GM19467 (cell line): ENCODE measurements around the gene PLCB1.

ENCODE experiments used
- ATAC-seq: cut with Tn5 transposase; IDR thresholded peaks from one replicate; pipeline ENCODE4 v1.9.1; 2021; ENCODE audit warnings: mild to moderate bottlenecking, moderate library complexity; ENCODE audit not compliant: unreplicated experiment

PLCB1 gene

DNA sequence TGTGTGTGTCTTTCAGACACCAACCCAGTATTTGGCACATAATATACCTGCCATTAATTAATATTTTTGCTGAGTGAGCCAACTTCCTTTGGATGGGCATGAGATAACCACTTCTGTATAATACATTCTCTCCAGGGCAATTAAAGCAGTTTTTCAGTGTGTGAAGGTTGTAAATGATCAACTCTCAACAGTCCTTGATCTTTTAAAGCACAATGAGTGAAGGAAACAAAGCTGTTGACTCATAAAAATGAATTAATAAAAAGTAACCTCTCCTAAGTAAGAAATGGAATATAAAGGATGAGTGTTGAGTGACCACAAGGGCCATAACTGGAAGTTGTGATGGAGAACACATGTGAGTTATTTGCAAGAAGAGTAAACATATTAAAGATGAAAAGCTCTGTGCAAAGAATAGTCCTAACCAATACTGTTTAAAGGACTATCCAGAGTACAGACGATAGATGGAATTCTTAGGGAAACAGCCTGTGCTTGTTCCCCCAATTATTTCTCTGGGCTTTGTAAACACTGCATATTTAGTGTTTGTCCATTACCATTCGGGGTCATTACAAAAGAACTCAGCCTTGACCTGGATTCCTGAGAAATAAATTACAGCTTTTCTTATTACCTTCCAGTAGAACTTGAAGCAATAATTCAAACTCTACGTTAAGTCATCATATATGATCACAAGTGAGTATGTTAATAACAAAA is 446.2 kb downstream of the PLCB1 start:
- ATAC-seq = no peak

DNA sequence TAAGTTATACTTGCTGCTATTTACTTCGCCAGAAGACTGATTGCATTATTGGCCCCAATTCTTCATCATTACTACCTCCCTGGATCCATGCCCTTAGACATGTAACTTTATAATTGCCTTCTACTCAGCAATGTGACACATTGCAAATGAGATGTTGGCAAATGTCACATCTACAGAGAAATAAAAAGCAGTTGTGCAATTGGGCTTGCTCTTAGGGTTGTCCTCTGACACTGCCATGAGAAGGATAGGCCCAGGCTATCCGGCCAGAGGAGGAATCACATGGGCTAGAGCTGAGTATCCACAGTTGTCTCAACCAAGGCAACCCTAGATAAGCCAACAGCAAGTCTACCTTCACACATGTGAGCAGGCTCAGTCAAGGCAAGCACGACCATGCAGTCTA is 447.0 kb downstream of the PLCB1 start:
- ATAC-seq = no peak

DNA sequence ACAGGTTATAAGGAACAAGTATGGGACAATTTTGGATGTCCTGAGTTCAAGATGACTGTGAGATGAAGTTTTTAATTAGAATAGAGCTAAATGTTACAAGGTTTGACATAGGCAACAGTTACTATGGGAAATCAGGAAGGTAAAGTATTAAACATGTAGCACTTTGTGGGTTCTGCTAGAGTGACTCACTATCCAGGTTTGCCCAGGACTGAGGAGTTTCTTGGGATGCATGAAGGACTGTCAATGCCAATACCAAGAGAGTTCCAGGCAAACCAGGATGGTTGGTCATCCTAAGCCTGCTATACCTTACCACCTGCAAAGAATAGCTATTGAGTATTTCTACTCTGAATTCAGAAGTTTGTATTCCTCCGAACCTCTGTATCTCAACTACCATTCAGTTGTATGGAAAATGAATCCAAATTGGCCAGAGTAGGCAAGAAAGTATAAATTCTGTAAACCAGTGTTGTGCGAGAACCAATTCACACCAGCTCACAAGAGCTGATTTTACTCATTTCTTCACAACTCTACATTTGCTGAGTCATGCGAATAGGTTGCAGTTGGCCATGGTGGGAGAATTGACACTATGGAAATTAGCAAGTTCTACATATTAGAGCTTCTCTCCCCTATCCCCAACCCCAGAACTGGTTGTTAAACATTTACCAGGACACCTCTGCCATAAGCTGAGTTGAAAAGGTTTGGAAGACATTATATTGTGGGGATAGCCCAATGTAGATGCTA is 449.5 kb downstream of the PLCB1 start:
- no peak for ATAC-seq

DNA sequence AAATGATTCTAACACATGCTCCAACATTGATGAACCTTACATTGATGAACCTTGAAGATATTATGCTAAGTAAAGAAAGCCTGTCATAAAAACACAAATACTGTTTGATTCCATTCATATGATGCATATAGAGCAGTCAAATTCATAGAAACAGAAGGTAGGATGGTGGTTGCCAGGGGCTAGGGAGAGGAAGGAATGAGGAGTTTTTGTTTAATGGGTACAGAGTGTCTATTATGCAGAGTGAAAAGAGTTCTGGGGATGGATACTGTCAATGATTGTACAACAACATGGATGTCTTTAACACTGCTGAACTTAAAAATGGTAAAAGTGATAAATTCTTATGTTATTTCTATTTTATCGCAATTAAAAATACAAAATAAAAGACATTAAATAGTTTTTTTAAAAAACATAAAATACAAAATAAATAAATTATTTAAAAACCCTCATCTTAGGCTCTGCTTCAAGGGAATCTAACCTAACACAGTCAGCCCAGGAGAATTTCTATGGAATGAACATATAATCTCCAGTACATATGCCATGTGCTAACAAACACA is 451.0 kb downstream of the PLCB1 start:
- no peak for ATAC-seq

DNA sequence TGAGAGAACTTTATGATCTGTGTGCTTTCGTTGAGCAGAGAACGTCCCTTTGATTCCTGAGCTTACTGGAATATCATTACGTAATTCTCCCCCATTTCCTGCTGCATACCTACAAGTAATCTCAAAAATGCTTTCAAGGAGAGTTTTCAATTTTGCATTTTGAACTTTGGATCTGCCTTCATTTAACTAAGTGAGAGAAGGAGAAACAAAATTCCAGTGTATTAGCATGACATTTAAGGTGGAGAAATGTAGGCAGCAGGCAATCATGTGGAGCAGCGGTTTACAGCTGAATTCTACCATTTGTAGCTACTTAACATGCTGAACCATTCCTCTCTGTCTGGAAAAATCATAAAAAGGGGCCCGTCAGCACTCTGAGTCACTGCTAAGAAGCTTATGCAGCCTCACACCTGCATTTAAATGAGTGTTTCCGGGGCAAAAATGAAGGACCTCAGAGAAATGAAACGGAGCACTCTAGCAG is 451.5 kb downstream of the PLCB1 start:
- no peak for ATAC-seq

DNA sequence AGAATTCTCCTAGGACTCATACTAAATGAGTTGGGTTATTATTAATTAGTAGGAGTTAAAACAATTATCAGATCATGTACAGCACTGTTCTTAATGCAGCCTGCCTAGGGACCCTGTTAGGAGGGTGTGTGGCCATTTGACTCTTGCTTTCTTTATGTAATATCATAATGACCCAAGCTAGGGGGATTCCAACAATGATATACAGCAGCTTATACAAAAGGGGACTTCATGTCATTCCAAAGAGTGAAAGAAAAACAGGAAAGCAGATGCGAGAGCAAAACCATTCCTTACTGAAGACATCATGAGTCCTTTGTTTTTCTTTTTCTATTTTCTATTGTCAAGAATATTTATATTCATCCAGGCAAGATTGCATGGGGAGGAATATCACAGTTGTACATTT is 455.2 kb downstream of the PLCB1 start:
- no peak for ATAC-seq

DNA sequence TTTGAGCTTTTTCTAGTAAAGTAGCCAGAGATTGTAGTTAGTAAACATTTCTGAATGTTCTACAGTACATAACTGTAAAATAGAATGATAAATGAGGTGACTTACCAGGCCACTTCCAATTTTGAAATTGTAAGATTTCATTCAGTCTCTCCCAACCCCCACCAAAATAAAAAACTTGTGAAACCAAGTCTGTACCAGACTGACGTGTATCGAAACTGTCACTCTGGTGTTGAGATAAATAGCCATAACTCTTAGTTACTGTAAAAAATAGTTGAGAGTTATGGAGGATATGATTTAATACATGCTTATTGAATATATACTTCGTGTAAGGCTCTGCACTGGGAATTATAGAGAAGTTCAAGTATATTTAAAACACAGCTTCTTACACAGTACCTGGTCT is 455.7 kb downstream of the PLCB1 start:
- ATAC-seq = no peak

DNA sequence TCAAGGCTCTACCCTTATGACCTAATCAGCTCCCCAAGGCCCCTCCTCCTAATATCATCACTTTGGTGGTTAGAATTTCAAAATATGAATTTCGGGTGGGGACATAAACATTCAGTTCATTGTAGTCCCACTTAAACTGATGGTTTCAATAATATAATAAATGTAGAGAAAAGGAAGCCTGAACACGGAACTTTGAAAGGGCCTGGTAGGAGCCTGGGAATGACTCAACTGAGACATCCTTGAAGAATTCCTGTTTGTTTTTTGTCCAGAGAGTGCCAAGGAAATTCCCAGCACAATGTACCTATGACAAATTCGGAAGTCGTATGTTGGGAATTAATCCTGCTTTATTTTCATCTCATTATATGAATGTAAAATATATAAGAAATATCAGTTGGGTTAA is 457.9 kb downstream of the PLCB1 start:
- ATAC-seq = no peak

DNA sequence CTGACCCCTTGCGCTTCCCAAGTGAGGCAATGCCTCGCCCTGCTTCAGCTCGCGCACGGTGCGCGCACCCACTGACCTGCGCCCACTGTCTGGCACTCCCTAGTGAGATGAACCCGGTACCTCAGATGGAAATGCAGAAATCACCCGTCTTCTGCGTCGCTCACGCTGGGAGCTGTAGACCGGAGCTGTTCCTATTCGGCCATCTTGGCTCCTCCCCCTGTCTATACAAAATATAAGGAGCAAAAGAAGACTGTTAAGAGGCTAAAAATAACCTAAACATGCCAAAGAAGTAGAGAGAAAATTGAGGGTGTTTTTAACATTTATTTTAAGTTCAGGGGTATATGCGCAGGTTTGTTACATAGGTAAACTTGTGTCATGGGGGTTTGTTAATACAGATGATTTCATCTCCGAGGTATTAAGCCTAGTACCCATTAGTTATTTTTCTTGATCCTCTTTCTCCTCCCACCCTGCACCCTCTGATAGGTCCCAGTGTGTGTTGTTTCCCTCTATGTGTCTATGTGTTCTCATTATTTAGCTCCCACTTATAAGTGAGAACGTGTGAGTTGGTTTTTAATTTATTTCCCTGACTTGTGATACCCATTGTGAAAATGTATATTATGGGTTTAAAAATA is 469.0 kb downstream of the PLCB1 start:
- ATAC-seq = peak; percentile 2

DNA sequence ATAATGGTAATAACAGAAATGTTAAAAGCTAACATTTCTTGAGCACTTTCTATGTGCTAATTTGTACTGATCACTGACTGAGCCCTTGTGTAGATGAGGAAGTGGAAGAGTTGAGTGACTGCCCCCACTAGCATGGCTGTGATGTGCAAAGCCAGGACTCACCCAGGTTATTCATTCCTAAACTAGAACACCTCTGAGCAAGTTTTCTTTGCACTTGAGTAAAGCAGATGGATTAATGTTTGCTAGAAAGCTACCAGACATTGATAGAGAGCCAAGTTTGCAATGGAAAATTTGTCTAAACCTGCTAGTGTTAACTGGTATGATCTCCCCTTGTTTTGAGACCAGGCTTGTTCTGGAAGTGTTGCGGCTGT is 469.5 kb downstream of the PLCB1 start:
- ATAC-seq = peak; percentile 82

DNA sequence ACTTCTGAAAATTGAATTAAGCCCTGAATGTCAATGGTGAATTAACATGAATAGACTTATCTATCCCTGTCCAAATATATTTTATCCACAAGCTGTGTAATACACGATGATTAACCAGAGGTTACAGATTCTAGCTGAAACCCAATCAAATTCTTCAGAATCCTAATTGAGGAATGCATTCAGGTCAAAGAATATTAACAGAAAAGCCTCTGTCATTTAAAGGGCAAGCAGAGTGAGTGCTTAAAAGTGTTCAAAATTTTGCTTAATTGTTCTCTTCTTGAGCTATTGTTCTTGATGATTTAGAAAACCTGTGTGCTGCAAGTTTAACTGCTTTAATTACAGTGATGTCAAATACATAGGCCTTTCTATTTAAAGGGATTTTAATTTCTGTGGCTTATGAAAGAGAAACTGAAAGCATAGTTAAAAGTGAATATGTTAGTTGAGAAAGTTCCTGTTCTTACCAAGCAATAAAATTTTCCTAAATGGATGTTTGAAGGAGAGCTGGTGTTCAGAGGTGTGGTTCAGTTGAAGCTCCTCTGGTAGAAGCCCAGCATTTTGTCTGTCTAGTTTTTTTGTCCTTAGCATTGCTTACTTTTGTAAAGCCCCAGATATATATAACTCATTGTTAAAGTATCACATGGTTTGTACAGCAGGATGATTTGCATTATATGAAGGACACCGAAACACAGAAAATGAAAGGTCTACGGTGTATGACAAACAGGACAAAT is 470.5 kb downstream of the PLCB1 start:
- ATAC-seq = peak; percentile 85

DNA sequence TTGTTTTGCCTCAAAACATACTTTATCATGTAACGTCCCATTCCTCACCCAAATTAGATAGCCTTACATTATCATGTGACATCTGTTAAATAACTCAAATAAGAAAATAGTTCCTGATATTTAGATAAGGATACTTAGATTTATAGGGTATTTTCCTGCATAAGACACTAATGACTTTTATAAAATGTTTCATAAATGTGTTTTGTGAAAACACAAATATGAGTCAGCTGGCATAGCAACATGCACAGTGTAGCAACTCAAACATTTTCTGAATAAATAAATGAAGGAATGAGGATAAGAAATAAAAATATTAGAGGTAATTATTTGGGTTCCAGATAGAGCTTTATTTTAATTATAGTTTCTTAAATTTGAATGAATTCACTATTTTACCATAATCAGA is 476.4 kb downstream of the PLCB1 start:
- no peak for ATAC-seq

DNA sequence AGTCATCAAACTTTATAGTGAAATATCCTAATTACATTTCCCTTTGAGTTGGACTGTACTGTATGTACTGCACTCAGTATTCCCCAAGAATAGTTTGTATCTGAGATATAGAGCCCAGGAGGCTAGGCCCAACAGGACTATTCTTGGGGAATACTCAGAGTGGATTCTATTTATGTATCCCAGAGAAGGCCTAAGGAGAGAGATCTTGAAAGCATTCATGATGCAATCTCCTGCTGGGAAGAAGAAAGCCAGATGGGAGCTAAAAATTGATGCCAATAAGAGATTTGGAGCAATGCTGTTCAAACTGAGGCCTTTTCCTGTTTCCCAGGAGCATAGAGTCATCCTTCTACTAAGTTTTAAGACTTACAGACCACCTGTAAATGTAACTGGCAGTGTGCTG is 484.7 kb downstream of the PLCB1 start:
- ATAC-seq = no peak

DNA sequence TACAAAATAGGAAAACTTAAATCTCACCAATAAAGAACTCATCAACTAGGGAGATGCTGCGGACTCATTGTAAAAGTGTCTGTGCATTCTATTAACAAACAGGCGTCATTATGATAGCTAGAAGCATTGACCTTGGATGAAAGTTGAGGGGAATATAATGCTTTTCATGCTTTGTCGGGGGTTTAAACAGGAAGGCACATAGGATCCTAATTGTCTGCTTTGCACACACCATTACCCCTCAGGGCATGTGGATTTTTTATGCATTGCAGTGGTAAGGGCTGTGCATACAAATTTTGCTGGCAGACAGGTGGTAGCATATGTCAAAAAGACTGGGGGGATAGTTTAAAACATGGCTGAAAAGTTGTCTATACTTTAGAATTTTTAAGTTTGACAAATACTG is 488.9 kb downstream of the PLCB1 start:
- no peak for ATAC-seq

DNA sequence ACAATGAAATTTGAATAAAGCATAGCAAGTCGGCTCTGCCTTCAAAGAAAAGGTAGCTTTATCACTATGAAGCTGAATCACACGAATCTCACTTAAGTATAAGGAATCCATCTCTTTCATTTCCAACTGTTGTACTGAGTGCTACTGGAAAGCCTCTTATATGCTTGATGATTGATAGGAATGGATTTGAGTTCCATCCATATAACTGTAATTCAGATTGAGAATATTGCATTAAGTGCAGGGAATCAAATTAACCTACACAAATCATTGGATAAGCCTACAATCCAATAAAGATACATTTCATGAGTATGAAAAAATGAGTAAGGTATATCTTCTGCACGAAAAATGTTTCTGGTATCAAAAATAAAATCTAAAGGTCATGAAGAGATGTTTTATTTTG is 492.0 kb downstream of the PLCB1 start:
- ATAC-seq = no peak

DNA sequence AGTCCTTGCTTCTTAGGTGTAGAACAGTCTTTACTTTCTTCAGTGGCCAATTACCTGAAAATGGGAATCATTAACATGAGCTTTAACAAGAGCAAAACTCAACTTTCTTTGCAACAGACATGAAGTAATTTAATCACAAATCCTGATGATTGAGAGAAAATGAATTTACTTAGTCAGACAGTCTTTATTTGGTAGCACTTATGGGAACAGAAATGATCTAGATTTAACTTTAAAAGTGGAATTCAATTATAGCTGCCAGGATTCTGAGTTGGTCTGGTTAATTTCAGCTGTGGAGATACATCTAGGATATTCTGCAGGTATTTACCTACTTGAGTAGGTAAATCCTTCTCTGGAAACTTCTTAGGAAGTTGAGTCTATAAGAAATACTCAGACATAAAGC is 492.6 kb downstream of the PLCB1 start:
- no peak for ATAC-seq

DNA sequence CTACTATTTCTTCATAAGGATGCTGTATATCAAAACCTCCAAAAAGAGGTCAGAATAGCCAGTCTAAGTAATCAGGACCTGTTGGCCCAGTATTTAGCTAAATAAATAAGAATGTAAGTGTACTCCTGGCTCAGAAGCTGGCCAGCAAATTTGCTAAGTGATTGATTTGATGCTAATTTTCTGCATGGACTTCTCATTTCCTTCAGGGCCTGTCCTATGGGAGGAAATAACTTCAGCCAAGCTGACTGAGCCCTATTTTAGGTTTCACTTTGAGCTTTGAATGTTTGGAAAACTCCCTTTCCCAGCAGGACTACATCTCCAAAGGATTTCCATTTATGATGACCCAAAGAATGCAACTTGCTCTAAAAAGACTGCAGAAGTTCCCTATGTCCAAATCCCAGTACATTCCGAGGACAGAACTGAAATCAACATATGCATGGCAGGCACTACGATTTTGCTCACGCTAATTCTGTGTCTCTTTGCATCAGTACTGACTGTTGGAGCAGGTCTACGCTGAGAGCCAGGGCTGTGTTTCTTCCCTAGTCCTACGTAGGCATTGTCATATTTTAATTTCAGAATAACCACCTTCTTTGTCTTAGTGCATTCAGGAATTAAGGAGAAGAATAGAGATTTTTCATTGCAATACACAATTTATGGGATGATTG is 495.4 kb downstream of the PLCB1 start:
- ATAC-seq = no peak

DNA sequence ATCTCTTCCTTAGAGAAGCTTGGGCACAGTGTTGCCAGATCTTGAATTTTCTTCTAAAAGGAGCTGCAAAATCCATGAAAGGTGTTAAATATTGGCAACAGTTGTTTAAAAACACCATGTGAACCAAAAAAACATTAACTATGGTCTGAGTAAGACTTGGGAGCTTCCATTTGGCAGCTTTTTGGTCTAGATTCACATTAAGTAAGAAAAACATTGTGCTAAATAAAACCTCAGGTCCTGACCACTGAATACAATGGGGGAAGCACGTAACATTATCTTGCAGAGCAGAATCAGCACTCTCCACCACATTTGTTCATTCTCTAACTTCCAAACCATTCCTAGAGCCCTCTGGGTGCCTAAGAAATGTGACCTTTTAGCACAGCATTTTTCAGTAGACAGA is 499.2 kb downstream of the PLCB1 start:
- no peak for ATAC-seq

DNA sequence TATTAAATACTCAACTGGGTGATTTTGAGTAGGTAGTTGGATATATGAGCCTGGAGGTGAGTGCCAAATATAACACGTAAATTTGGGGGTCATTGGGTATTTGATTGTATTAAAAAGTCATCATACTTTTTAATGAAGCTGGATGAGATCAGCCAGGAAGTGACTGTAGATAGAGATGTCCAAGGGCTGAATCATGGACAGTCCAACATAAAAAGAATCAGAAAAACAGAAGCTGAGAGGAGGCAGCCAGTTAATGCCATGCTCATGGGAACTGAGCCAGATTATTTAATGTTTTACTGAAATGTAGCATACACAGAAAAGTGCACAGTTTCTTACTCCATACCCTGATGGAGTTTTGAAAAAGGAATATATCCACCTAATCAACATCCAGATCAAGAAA is 501.3 kb downstream of the PLCB1 start:
- no peak for ATAC-seq

DNA sequence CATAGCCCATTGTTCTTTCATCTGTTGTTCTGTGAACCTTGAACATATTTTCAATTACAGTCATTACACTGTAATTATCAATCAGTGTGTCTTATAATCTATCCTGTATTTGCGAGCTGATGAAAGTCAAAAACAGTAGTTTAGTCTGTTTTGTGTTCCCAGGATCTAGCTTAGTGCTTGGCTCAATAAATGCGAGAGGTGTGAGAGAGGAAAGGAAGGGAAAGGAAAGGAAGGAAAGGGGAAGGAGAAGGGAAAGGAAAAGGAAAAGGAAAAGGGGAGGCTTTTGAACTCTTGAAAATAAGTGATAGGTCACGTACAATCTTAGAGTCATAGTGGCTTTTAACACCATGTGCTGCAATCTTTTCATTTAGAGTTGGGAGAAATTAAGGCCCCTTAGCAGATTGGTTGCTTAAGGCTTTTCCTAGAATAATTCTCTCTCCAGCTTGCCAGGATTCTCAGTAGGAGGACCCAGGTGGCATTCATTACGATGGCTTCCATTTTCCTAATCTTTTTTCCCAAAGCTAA is 503.0 kb downstream of the PLCB1 start:
- ATAC-seq = no peak
